IMR-90 (cell line): ENCODE results near the gene ZNF747. TPM values are rescaled to one million over a fixed set of nuclear protein-coding genes. Genes with fewer than 3 reads are reported as not detected.

ENCODE experiments used
- POLR2A ChIP-seq: IDR thresholded peaks from 2 replicates; pipeline ENCODE4 v1.6.1; 2012; ENCODE audit warnings: mild to moderate bottlenecking, low read depth, low read length
- polyA plus RNA-seq, 3 experiments: library from polyadenylated mRNA; depleted of rRNA; stranded (reverse); fragments of >200 nt; gene quantifications; 2 replicates each; pipeline ENCODE4 v1.2.3, GENCODE V29; 2012; ENCODE audit warnings: low replicate concordance in 1 of 3
- total RNA-seq: library from RNA; depleted of rRNA; stranded (reverse); fragments of >200 nt; gene quantifications from 2 replicates; pipeline ENCODE4 v1.2.3, GENCODE V29; 2012
- TF ChIP-seq, protein P1 (sequence below): conservative IDR thresholded peaks from 2 replicates; pipeline ENCODE4 v1.5.1; 2012; ENCODE audit warnings: mild to moderate bottlenecking, low read depth, low read length, improper control_type of control experiment

Gene ZNF747
- total and polyA plus RNA-seq, 2 of the 4 experiments (the other 2 are of a cell fraction) = 2.0 to 2.9 TPM

DNA sequence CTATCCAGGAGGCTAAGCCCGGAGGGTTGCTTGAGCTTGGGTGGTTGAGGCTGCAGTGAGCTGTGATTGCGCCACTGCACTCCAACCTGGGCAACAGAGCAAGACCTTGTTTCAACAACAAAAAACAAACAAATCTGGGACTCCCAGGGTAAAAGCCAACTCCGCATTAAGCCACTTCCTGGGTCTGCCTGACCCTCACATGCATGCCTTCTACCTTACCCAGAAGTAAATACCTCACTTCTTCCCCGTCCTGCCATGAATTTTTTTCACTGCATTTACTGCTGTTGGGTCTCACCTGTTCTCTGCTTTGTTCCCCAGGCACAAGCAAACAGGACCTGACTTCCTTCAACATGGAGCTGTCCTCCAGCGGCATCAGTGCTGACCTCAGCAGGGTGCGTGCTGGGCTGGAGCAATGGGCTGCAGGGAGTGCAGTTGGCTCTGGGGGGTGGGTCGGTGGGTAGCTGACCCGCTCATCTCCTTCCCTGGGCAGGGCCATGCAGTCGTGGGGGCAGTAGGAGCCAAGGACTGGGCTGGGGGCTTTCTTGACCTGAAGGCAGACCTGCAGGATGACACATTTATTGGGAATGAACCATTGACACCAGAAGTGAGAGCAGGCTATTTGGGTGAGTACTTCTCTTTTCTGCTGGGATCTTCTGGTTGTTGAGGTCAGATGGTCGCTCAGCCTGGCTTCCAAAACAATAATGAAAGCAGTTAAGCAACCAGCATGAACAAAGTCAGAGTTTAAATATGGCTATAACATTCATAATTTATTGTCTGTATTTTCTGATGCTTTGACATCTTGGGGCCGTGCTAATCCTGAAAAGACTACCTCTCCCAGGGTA lies 45.7 kb downstream of the ZNF747 start (continued):
- TF ChIP-seq, protein P1, sequence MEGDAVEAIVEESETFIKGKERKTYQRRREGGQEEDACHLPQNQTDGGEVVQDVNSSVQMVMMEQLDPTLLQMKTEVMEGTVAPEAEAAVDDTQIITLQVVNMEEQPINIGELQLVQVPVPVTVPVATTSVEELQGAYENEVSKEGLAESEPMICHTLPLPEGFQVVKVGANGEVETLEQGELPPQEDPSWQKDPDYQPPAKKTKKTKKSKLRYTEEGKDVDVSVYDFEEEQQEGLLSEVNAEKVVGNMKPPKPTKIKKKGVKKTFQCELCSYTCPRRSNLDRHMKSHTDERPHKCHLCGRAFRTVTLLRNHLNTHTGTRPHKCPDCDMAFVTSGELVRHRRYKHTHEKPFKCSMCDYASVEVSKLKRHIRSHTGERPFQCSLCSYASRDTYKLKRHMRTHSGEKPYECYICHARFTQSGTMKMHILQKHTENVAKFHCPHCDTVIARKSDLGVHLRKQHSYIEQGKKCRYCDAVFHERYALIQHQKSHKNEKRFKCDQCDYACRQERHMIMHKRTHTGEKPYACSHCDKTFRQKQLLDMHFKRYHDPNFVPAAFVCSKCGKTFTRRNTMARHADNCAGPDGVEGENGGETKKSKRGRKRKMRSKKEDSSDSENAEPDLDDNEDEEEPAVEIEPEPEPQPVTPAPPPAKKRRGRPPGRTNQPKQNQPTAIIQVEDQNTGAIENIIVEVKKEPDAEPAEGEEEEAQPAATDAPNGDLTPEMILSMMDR = no peak
- no peak for TF ChIP-seq POLR2A
